Hematopoietic multipotent progenitor cell (in vitro differentiated cells): ENCODE data around the gene GPR162. TPM values are rescaled to one million over a fixed set of nuclear protein-coding genes. Genes with fewer than 3 reads are reported as not detected.
"Not testable (repeated sequence)": the region's sequence is repeated elsewhere in the genome, so short reads cannot be mapped to it uniquely, and the experiment has no call there.

Source experiments
- DNase-seq, 3 donors: peaks; one replicate each; pipeline ENCODE4 v3.0.0-alpha.2; 2011 to 2015; ENCODE audit warnings: low read depth in 2 of 3, low spot score in 2 of 3
- total RNA-seq: library from RNA; depleted of rRNA; stranded (reverse); fragments of >200 nt; gene quantifications from one replicate; pipeline ENCODE4 v1.2.3, GENCODE V29; 2012

The GPR162 gene
- total RNA-seq, 1 donor, result 29.6 TPM

DNA sequence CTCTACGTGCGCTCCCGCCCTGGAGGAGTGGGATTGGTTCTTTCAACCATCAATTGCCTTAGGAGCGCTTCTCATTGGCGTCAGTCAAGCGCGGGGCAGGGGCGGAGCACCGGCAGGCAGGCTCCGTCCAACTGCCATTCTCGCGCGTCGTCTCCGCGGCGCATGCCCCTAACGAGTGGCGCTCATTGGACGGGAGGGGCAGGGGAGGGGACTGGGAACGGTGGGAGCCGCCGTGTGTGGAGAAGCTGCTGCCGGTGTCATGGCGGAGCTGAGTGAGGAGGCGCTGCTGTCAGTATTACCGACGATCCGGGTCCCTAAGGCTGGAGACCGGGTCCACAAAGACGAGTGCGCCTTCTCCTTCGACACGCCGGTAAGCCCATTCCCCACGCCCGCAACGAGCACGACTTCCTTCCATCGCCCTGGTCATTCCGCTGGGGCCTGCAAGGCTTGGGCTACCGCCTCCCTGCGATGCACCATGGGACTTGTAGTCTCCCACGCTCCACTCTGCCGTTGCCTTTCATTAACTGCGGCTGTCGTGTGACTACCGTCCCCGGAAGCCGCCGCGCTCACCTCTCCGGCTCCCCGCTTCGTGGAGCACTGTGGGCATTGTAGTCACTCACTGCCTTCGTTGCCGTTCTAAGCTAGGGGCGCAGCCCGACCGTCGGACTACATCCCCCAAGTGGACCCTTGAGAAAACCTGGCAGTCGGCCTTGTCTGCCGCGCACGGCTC lies 30.5 kb downstream of the GPR162 start, which contains the start of gene USP5:
Gene USP5, plus strand, starts transcription at position 230 of the 730 bp plus-strand sequence. Its CDS starts 30 bp downstream, at position 260.
- DNase-seq, result peak; percentile 96 to 100 (median 99)

DNA sequence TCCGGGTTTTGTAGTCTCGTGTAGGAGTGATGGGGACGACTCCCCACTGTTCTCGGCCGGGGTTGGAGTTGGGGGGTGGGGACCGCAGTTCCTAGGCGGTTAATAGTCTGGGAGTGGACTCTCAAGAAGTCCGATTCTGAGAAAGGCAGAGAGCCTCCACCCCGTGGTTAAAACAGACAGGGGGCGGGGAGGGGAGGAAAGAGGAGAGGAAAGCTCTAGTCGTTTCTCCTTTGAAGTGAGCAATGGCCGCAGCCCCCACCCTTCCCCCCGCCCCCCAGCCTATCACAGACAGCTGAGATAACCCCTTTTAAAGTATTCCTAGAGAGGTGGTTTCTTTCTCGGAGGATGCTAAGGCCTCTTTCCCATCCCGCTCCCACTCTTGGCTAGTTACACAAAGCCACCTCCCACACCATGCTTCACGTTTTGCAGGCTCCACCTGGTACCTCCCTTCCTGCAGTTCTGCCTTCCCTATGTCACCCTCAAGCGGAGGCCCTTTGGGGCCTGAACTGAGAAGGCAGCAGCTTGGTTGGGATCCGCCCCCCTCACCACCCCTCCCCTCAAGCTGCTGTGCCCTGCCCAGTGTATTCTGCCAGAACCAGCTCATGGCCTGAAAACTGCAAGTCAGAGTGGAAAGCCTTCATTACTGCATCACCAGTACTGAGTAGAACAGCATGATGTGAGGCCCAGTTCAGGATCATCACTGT lies 31.2 kb downstream of the GPR162 start:
- DNase-seq, result peak in 1 of 3 donors; percentile 83

DNA sequence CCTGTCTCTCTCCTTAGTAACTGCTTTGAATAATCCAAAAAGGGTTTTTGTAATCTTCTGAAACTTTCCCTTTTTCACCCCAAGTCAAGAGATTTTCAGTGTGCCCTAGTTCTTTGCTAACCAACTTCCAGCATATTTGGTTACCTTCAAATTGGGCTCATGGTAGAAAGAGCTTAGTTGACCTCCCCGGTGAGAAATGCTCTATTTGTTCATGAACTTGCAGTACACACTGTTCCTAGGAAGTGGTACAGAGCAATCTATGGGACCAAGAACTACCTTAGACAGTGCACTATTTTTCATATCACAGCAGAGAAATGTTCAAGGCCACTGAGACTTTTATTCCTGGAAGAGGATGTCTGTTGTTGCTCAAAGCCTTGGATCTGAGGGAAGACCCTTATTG lies 32.0 kb downstream of the GPR162 start:
- no peak for DNase-seq

DNA sequence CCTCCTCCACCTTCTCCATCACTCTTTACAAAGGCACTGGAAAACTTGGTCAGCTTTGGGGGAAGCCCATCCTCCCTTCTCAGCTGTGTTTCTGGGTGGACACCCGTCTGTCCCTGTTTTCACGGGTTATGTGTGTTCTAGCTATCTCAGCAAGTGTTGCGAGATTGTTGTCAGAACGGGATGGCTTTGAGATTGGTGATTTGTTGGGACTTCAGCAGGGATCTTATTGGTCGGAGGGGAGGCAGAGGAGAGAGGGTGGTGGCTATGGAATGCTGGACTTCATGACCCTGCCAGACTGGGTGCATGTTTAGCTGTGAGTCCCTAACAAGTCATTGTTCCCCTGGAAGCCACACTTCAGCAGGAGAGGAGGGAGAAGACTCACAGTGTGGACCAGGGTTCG lies 32.4 kb downstream of the GPR162 start:
- no peak for DNase-seq

DNA sequence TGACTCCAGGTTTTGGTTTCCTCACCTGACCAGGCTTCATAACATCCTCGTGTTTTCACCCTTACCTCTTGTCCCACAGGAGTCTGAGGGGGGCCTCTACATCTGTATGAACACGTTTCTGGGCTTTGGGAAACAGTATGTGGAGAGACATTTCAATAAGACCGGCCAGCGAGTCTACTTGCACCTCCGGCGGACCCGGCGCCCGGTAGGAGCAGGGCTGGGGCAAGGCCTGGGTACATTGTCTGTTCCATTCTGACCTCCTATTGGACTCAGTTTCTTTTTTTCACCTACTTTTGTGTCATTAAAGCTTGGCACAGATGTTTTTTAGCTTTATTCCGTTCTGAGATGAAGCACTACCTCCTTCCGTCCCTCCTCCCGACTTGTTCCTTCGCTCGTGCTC lies 33.7 kb downstream of the GPR162 start:
- no peak for DNase-seq

DNA sequence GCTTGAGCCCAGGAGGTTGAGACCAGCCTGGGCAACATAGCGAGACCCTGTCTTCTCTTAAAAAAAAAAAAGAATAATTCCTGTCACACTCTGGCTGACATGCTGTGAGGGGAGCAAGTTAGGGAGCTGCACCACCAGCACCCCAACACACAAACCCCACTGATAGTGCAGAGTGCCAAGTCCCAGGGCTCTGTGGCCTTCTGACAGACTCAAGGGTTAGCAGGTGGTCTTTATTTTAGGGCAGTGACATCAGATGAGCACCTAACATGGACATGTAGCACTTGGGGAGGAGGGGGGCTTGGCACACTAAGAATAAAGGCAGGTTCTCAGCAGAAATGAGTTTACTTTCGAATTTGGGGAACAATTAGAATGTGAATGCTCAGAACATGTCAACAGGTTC lies 37.2 kb downstream of the GPR162 start:
- no peak for DNase-seq

DNA sequence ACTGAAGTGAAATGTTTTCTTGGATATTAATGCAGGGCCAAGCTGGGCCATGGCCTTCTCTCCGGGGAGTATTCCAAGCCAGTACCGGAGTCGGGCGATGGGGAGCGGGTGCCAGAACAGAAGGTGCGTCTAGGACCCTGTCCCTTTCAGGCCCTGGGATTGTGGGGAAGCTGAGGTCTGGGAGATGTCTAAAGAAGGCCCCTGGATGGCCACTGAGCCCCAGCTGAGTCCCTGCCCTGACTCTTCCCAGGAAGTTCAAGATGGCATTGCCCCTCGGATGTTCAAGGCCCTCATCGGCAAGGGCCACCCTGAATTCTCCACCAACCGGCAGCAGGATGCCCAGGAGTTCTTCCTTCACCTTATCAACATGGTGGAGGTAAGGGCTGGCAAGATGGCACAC lies 38.5 kb downstream of the GPR162 start:
- no peak for DNase-seq

DNA sequence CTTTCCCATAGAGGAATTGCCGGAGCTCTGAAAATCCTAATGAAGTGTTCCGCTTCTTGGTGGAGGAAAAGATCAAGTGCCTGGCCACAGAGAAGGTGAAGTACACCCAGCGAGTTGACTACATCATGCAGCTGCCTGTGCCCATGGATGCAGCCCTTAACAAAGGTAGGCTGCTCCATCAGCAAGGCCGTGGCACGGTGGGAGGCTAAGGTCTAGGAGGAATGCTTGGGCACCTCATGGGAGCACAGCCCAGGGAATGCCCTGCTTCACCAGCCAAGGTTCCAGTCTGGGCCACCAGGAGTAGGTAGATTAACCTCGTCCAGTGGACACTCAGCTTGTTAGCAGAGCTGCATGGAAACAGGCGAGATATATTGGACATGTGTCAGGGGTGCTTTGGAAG lies 39.3 kb downstream of the GPR162 start:
- no peak for DNase-seq

DNA sequence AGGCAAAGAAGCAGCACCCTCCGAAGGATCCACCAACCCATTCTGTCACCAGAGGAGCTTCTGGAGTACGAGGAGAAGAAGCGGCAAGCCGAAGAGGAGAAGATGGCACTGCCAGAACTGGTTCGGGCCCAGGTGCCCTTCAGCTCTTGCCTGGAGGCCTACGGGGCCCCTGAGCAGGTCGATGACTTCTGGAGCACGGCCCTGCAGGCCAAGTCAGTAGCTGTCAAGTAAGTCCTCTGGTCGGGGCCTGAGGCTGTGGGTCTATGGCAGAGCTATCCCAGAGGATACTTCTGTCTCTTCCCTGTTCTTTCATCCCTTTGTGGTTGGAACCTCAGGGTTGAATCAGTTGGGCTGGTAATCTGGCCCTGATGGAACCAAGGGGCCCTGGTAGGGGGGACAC lies 39.8 kb downstream of the GPR162 start:
- no peak for DNase-seq

DNA sequence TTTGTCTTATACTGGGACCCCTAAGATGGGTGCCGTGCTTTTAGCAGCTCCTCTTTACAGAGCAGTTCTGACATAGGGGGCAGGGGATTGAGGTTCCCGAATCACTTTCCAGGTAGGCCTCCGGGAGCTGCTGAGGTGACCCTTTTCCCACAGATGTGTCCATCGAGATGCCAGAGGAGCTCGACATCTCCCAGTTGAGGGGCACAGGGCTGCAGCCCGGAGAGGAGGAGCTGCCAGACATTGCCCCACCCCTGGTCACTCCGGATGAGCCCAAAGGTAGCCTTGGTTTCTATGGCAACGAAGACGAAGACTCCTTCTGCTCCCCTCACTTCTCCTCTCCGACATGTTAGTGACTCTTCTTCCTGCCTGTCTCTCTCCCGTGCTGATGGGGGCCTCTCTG lies 41.4 kb downstream of the GPR162 start:
- no peak for DNase-seq

DNA sequence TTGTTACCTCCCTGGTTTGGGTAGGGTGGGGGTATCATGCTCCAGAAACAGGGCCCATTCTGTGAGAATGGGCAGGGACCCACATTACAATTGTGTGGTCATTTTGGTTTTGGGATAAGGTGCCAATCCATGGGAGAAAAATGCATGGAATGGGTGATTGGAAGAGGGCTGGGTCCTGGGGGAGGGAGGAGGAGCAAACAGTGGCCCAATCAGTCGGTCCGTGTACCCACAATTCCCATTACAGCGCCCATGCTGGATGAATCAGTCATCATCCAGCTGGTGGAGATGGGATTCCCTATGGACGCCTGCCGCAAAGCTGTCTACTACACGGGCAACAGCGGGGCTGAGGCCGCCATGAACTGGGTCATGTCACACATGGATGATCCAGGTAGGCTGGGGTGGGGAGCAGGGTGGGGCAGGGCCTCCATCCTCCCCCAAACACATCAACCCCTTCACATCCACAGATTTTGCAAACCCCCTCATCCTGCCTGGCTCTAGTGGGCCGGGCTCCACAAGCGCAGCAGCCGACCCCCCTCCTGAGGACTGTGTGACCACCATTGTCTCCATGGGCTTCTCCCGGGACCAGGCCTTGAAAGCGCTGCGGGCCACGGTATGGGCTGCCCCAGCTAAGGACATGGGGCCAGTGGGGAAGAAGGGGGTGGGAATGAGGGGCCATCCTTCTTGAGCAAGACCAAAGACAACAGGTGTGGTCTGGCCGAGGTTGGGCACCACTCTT lies 42.1 kb downstream of the GPR162 start:
- no peak for DNase-seq

DNA sequence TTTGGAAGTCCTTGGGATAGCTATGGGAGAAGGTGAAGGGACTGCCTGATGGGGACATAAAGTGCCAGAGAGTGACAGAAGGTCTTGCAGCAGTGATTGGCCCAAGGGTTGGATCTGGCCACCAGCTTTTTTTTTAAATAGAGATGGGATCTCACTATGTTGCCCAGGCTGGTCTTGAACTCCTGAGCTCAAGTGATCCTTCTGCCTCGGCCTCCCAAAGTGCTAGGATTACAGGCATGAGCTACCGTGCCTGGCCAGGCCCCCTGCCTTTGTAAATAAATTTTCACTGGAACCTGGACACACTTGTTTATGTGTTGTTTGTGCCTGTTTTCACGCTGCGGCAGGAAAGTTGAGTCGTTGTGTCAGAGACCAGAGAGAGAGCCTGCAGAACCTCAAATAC lies 43.7 kb downstream of the GPR162 start:
- DNase-seq, result not testable (repeated sequence)

DNA sequence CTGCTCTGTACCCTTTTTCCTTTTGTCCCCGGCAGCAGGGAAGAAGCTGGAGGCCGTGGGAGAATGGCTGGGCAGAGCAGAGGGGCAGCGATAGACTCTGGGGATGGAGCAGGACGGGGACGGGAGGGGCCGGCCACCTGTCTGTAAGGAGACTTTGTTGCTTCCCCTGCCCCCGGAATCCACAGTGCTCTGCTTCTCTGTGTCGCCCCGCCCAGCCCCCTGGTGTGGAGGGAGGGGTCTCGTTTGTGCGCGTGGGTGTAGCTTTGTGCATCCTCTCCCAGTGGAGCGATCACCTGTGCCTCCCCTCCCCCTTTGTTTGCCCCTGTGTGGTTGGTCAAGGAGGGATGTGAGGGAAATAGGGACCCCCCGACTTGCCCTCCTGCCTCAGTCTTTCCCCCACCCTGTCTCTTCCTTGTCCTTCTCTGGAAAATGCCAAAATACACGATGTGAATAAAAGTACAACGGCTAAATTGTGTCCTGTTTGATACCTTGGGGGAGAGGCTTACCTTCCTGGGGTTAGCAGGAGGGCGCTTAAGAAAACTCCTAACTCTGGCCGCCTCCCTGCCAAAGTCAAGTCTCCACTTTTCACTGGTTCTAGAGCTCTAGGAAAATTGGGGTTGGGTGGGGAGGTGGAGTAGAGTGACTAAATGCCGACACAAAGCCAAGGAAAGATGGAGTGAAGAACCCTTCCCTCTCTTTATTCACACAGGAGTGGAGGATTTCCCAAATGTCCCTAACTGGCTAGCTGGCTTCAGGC lies 44.7 kb downstream of the GPR162 start:
- DNase-seq, result no peak

DNA sequence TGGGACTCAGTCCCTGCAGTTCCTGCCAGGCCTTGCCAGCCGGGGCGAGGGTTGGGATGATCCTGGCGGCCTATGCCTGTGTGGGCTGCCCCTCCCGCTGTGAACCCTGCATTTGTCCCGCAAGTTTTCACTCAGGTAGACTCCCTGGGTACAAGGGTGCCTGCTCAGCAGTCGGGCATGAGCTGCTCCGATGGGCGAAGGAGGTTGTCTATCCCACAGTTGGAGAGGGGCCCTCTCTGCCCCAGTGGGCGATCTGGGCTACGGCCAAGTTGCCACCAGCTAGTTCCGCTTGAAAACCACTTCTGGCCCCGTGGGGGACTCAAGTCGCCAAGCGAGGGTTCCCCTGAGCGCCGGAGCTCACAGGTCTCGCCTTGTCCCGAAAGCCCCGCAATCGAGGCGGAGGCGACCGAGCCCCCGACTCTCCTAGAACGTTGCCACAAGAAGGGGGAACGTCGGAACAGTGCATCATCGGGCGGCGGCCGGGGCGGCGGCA lies 45.3 kb downstream of the GPR162 start:
- peak in 1 of 3 donors; percentile 77 for DNase-seq

DNA sequence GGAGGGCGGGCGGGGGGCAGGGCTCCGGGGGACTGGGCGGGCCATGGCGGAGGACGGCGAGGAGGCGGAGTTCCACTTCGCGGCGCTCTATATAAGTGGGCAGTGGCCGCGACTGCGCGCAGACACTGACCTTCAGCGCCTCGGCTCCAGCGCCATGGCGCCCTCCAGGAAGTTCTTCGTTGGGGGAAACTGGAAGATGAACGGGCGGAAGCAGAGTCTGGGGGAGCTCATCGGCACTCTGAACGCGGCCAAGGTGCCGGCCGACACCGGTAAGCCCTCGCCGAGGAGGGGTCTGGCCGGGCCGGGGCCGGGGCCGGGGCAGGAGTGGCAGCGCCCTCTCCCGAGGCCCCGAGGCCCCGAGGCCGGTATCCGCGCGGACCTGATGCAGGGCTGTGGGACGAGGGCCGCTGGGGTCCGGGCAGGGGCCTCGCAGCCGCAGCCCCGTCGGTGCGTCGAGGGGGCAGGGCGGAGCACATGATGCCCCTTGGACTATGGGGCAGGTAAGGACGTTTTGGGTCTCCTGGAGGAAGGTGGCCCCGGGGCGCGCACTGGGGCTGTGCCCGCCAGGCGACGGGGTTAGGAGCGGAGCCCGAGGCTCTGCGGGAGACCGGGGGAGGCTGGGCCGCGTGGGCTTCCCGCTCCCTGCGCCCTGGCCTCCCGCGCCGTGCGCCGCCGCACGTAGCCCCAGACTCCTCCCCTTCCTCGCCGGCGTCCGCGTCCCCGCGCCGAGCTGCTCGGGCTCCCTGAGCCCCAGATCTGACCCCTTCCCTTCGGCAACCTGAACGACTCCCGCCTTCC lies 46.0 kb downstream of the GPR162 start, which contains the start of gene TPI1:
Gene TPI1, plus strand, starts transcription at position 119 of the 798 bp plus-strand sequence. Its CDS starts 36 bp downstream, at position 155.
- DNase-seq, result peak in 2 of 3 donors; percentile 57 to 81

DNA sequence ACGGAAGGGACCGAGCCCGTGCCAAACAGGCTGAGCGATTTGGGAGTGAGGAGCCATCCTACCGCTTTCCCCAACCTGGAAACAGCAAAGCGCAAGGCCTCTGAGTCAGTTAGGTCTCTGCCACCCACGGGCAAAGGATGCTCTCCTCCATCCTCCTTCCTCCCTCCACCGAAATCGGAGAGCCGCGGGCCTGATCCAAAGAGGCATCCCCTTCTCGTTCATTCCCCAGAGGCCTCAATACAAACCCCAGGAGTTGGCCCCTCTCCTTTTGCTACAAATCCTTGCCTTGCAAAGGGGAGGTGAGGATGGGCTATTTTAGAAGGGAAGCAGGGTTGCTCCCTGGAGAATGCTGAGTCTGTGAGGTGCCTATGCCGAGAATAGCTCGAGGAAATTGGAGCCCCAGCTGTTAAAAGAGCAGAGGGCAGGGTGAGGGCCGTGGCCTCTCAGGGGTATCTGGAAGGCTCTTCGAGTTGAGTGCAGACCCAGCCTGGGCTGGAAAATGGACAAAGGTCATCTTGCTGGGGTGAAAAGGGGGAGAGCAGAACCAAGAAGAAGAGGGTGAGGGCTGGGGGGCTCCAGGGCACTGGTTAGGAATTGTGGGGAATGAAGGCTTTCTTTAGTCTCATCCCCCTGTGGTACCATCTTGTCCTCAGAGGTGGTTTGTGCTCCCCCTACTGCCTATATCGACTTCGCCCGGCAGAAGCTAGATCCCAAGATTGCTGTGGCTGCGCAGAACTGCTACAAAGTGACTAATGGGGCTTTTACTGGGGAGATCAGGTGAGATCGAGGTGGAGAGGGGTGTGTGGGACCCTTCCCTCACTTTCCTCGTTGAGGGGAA lies 46.8 kb downstream of the GPR162 start:
- DNase-seq, result no peak

DNA sequence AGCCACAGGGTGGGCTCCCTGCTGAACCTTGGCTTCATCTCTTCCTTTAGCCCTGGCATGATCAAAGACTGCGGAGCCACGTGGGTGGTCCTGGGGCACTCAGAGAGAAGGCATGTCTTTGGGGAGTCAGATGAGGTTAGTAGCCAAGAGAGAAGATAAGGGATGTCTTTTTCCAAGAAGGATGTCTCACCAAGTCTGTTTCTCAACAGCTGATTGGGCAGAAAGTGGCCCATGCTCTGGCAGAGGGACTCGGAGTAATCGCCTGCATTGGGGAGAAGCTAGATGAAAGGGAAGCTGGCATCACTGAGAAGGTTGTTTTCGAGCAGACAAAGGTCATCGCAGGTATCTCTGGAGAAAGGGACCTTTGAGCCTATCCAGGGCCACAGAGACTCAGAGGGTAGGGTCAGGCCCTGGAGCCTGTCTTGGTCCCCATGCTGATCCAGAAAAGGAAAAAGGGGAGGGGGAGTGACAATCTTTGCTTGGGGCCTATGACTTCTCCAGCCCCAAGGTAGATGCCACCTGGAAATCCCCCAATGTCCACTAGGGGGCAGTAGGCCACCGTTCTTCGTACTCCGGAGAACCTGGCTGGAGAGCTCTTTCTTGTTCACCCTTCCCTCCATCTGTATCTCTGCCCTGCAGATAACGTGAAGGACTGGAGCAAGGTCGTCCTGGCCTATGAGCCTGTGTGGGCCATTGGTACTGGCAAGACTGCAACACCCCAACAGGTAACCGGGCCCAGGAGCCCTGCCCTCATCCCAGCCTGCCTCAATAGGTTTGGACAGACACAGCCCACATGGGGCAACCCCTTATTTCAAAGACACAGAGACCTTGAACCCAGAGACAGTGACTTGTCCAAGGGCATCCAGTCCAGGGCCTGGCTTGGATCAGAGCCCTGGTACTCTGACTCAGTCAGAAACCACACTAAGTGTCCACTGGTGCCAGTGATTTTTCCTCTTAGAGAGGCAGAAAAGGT lies 47.7 kb downstream of the GPR162 start:
- peak; percentile 77 to 91 (median 81) for DNase-seq

DNA sequence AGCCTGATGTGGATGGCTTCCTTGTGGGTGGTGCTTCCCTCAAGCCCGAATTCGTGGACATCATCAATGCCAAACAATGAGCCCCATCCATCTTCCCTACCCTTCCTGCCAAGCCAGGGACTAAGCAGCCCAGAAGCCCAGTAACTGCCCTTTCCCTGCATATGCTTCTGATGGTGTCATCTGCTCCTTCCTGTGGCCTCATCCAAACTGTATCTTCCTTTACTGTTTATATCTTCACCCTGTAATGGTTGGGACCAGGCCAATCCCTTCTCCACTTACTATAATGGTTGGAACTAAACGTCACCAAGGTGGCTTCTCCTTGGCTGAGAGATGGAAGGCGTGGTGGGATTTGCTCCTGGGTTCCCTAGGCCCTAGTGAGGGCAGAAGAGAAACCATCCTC lies 48.7 kb downstream of the GPR162 start:
- DNase-seq, result not testable (repeated sequence)
